Breast epithelium (tissue), 4 donors: ENCODE results near the gene PCSK5. TPM values are rescaled to one million over a fixed set of nuclear protein-coding genes. Genes with fewer than 3 reads are reported as not detected.
A peak's percentile ranks its signal among the peaks of the same experiment; 100 is the strongest.

Experiments used
- DNase-seq, 2 donors: peaks; one replicate each; pipeline ENCODE4 v3.0.0-alpha.2; 2019; ENCODE audit warnings: low spot score in 2 of 2
- H3K27ac ChIP-seq, 2 donors: fragments of 200-600 bp; sonication (generic) in 1 of 2; one replicate each; pipeline ENCODE4 v1.5.1; 2016 to 2019; ENCODE audit warnings: mild to moderate bottlenecking in 1 of 2
- H3K27me3 ChIP-seq, 2 donors: fragments of 200-600 bp; sonication (generic) in 1 of 2; one replicate each; pipeline versions ENCODE4 v1.5.1 to v1.6.0; 2017 to 2019; ENCODE audit warnings: control low read depth in 1 of 2, mild to moderate bottlenecking in 1 of 2
- H3K36me3 ChIP-seq: fragments of 200-600 bp; one replicate; pipeline ENCODE4 v1.5.1; 2019
- H3K4me1 ChIP-seq, 2 donors: fragments of 200-600 bp; sonication (generic); one replicate each; pipeline ENCODE4 v1.5.1; 2016 to 2019; ENCODE audit warnings: control low read depth in 1 of 2
- H3K4me3 ChIP-seq, 3 donors: fragments of 200-600 bp; sonication (generic); 1 replicate in 2 of 3; 2 replicates in 1 of 3; pipeline ENCODE4 v1.5.1; 2016 to 2019; ENCODE audit warnings: mild to moderate bottlenecking in 3 of 3, moderate library complexity in 2 of 3
- H3K9me3 ChIP-seq, 2 donors: fragments of 200-600 bp; sonication (generic) in 1 of 2; one replicate each; pipeline ENCODE4 v1.5.1; 2016 to 2019; ENCODE audit warnings: control low read depth in 1 of 2
- POLR2A ChIP-seq: fragments of 450-650 bp; IDR thresholded peaks from one replicate; pipeline ENCODE4 v1.6.1; 2016; ENCODE audit warnings: antibody characterized with exemption, mild to moderate bottlenecking, moderate library complexity
- POLR2AphosphoS5 ChIP-seq, 3 donors: sonication (generic); formaldehyde crosslinking; IDR thresholded peaks; one replicate each; pipeline ENCODE4 v1.6.1; 2017; ENCODE audit warnings: antibody characterized with exemption in 3 of 3
- intact Hi-C: fragments of 100-400 bp; cut with DNase I; formaldehyde crosslinking; loops from one replicate; pipeline ENCODE4 v1.15.1; 2023; ENCODE audit warnings: low total_unique reads
- total RNA-seq, 3 donors: library from RNA; depleted of rRNA; stranded (reverse); fragments of >200 nt; gene quantifications; one replicate each; pipeline ENCODE4 v1.1.0, GENCODE V29; 2016
- TF ChIP-seq, protein P1 (sequence below), 3 donors: fragments of 450-650 bp; IDR thresholded peaks; one replicate each; pipeline ENCODE4 v1.5.1; 2016 to 2017; ENCODE audit warnings: antibody characterized with exemption in 3 of 3, mild to moderate bottlenecking in 3 of 3, moderate library complexity in 3 of 3

Gene PCSK5
- total RNA-seq, 3 donors from 2014 or later = 12.7 to 21.0 (median 19.0) TPM

DNA sequence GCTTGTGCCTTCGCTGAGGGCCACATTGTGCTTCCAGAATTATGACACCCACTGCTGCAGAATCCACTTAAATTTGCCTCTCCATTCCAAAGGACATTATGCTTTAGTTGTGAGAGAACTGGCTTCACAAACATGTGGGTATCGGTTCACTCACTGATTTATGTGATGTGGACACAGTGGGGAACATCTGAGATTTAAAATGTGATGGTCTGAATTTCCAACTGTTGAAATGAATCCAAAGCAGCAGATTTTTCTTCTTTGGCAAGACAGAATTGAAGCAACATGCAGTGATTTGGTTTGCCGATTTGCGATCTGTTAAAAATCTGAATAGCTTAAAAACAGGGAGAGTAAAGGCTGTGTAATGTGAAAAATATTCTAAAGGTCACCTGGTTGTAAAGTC lies 20.3 kb downstream of the PCSK5 start:
- Histone ChIP-seq H3K4me3 (no peak overlapping the region), H3K36me3 (no peaks in the 10 kb centered on the region), H3K9me3 (no peaks in the 10 kb centered on the region), H3K4me1 (no peaks in the 10 kb centered on the region), H3K27me3 (no peaks in the 10 kb centered on the region), H3K27ac (no peak overlapping the region)
- intact Hi-C loops = no loop called here
- no peak for DNase-seq
- TF ChIP-seq, protein P1, sequence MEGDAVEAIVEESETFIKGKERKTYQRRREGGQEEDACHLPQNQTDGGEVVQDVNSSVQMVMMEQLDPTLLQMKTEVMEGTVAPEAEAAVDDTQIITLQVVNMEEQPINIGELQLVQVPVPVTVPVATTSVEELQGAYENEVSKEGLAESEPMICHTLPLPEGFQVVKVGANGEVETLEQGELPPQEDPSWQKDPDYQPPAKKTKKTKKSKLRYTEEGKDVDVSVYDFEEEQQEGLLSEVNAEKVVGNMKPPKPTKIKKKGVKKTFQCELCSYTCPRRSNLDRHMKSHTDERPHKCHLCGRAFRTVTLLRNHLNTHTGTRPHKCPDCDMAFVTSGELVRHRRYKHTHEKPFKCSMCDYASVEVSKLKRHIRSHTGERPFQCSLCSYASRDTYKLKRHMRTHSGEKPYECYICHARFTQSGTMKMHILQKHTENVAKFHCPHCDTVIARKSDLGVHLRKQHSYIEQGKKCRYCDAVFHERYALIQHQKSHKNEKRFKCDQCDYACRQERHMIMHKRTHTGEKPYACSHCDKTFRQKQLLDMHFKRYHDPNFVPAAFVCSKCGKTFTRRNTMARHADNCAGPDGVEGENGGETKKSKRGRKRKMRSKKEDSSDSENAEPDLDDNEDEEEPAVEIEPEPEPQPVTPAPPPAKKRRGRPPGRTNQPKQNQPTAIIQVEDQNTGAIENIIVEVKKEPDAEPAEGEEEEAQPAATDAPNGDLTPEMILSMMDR (IDR thresholded peaks at IDR 0.05) = no peak
- TF ChIP-seq POLR2AphosphoS5 (IDR thresholded peaks at IDR 0.05) (peak in 1 of 3 donors; percentile 69), POLR2A (no peak)

DNA sequence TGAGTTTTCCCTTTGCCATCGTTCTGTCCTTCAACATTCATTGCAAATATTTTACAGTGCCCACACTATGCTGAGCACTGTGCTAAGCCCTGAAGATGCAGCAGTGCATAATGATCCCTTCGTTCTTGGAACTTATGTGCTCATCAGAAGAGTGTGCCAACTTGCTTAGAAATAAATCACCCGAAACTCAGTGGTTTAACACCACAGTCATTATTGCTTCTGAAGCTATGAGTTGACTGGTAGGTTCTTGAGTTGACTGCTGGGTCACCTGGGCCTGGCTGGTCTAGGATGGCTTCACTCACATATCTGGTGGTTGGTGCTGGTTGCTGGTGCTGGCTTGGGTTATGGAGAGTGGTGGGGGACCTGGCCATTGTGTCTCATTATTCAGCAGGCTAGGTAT lies 20.9 kb downstream of the PCSK5 start:
- no peaks in the 10 kb centered on the region for H3K27me3 ChIP-seq
- no peaks in the 10 kb centered on the region for H3K9me3 ChIP-seq
- H3K4me3 ChIP-seq = no peak overlapping the region
- no peak for DNase-seq
- no peaks in the 10 kb centered on the region for H3K36me3 ChIP-seq
- TF ChIP-seq POLR2A = no peak
- no peak for TF ChIP-seq POLR2AphosphoS5 (IDR thresholded peaks at IDR 0.05)
- TF ChIP-seq, protein P1 (IDR thresholded peaks at IDR 0.05) = no peak
- H3K27ac ChIP-seq = no peak overlapping the region
- intact Hi-C loops = no loop called here
- no peaks in the 10 kb centered on the region for H3K4me1 ChIP-seq

DNA sequence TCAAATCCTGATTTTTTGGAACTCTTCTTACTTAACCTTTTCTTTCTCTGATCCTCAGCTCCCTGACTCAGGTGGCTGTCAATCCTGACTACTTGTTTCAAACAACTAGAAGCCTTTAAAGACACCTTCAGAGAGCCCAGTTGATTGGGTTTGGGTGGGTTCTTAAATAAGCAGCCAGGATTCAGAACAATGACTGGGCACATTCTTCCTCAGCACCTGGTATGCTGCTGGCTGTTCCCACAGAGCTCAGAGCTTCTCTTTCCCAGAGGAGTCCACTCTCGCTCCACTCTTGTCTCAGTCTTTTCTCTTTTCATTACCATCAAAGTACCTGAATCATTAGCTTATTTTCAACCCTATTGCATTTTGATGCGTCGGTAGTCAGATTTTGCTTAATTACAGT lies 22.5 kb downstream of the PCSK5 start:
- H3K27me3 ChIP-seq = no peaks in the 10 kb centered on the region
- H3K4me3 ChIP-seq = no peak overlapping the region
- no peak for DNase-seq
- H3K4me1 ChIP-seq = no peaks in the 10 kb centered on the region
- intact Hi-C loops = no loop called here
- H3K9me3 ChIP-seq = no peaks in the 10 kb centered on the region
- TF ChIP-seq, protein P1 (IDR thresholded peaks at IDR 0.05) = no peak
- TF ChIP-seq POLR2A (no peak), POLR2AphosphoS5 (IDR thresholded peaks at IDR 0.05) (no peak)
- H3K36me3 ChIP-seq = no peaks in the 10 kb centered on the region
- no peak overlapping the region for H3K27ac ChIP-seq

DNA sequence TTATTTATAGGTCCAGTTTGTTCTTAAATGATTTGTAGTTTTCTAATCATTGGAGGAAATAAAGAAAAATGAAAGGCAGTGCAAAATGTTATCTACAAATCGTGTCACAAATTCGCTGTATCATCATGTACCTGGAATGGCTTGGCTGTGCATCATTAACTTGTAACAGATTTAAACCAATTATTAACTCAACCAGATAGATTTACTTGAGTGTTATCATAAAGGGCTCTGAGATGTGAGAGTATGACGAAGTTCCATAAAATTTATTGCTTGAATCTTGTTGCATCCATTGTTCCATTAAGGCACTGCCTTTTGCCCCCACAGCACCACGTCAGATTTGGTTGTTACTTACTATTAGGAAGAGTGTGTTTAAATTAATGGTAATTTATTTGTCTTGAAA lies 23.5 kb downstream of the PCSK5 start:
- Histone ChIP-seq H3K27me3 (no peaks in the 10 kb centered on the region), H3K27ac (no peak overlapping the region), H3K9me3 (no peaks in the 10 kb centered on the region), H3K36me3 (no peaks in the 10 kb centered on the region), H3K4me3 (no peak overlapping the region), H3K4me1 (no peaks in the 10 kb centered on the region)
- TF ChIP-seq, protein P1 (IDR thresholded peaks at IDR 0.05) = no peak
- no peak for TF ChIP-seq POLR2A
- no peak for DNase-seq
- intact Hi-C loops = no loop called here

DNA sequence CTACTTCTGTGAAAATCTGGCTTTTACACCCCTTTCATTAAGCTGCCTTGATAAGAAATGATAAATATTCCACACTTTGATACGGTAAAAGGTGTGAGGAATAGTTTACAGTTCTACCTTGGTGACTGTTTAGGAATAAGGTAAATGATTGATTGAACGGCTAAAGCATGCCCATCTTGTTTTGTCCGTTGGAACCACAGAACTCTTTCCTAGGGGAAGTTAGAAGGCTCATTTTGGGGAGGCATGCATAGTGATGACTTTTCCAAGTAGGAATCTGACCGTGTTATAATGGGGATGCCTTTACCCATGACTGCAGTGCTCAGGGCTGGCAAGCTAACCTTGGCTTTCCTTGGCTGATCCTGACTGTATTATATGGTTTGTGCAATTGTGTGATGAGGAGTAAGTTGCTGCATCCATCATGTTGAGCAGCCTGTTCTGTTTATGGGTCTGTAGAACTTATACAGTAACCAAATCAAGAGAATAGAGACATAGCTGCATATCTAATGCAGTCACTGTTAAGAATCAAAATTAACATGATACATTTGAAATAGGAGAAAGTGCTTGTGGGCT lies 24.5 kb downstream of the PCSK5 start:
- intact Hi-C loops = no loop called here
- H3K27ac ChIP-seq = no peak overlapping the region
- H3K4me3 ChIP-seq = no peak overlapping the region
- no peak for DNase-seq
- no peaks in the 10 kb centered on the region for H3K36me3 ChIP-seq
- H3K27me3 ChIP-seq = no peaks in the 10 kb centered on the region
- H3K9me3 ChIP-seq = no peaks in the 10 kb centered on the region
- TF ChIP-seq, protein P1 (IDR thresholded peaks at IDR 0.05) = no peak
- TF ChIP-seq POLR2A (no peak), POLR2AphosphoS5 (IDR thresholded peaks at IDR 0.05) (no peak)
- no peaks in the 10 kb centered on the region for H3K4me1 ChIP-seq
